SU-DHL-6 (cell line): ENCODE measurements around the gene GSDMA.
"Not testable (repeated sequence)": the region's sequence is repeated elsewhere in the genome, so short reads cannot be mapped to it uniquely, and the experiment has no call there.

Source experiments
- H2AFZ ChIP-seq: fragments of 200-600 bp; sonication (generic); 2 replicates; pipeline ENCODE4 v1.6.1; 2014; ENCODE audit warnings: low read depth, mild to moderate bottlenecking, moderate library complexity, mixed read lengths, antibody characterized with exemption, low read length; ENCODE audit not compliant: severe bottlenecking
- H3F3A ChIP-seq: fragments of 200-600 bp; shearing (Covaris generic); 2 replicates; pipeline ENCODE4 v1.6.0; 2016; ENCODE audit warnings: antibody characterized with exemption, mild to moderate bottlenecking; ENCODE audit not compliant: insufficient read depth
- H3K27ac ChIP-seq: fragments of 200-600 bp; sonication (generic); 2 replicates; pipeline ENCODE4 v1.5.1; 2016; ENCODE audit warnings: low read depth, mild to moderate bottlenecking, low read length, moderate library complexity, mixed read lengths
- H3K27me3 ChIP-seq: fragments of 200-600 bp; sonication (generic), shearing (Covaris generic); 2 replicates; pipeline ENCODE4 v1.6.0; 2014; ENCODE audit warnings: mild to moderate bottlenecking, low read length
- H3K36me3 ChIP-seq: fragments of 200-600 bp; sonication (generic); 2 replicates; pipeline ENCODE4 v1.6.1; 2014; ENCODE audit warnings: mild to moderate bottlenecking, low read length, mixed read lengths
- H3K4me2 ChIP-seq: fragments of 300-600, 200-600 bp; shearing (Covaris generic), sonication (generic); 2 replicates; pipeline ENCODE4 v1.6.0; 2014; ENCODE audit warnings: low read length, low read depth, mild to moderate bottlenecking; ENCODE audit not compliant: poor library complexity, severe bottlenecking
- H3K4me3 ChIP-seq: fragments of 200-600 bp; sonication (generic); 2 replicates; pipeline ENCODE4 v1.5.1; 2014; ENCODE audit warnings: antibody characterized with exemption, low read length, mild to moderate bottlenecking, mixed read lengths; ENCODE audit not compliant: insufficient read depth, poor library complexity, severe bottlenecking
- H3K79me2 ChIP-seq: fragments of 200-600 bp; sonication (generic); 2 replicates; pipeline ENCODE4 v1.6.1; 2014; ENCODE audit warnings: mild to moderate bottlenecking, low read length, moderate library complexity; ENCODE audit not compliant: insufficient read depth
- H3K9ac ChIP-seq: fragments of 200-600 bp; sonication (generic); 2 replicates; pipeline ENCODE4 v1.7.0; 2014; ENCODE audit warnings: mild to moderate bottlenecking, low read length
- H3K9me2 ChIP-seq: fragments of 200-600 bp; sonication (generic); replicated peaks from 2 replicates; pipeline ENCODE4 v1.6.1; 2014; ENCODE audit warnings: low read length; ENCODE audit not compliant: insufficient read depth
- H3K9me3 ChIP-seq: fragments of 200-600 bp; sonication (generic); 2 replicates; pipeline ENCODE4 v1.6.1; 2014; ENCODE audit warnings: low read length, mixed read lengths; ENCODE audit not compliant: insufficient read depth
- H4K20me1 ChIP-seq: fragments of 200-600 bp; sonication (generic); 2 replicates; pipeline ENCODE4 v1.6.1; 2014; ENCODE audit warnings: low read depth, mild to moderate bottlenecking, antibody characterized with exemption, low read length, moderate library complexity, mixed read lengths
- EZH2phosphoT487 ChIP-seq: fragments of 200-600 bp; sonication (generic), shearing (Covaris generic); conservative IDR thresholded peaks from 2 replicates; pipeline ENCODE4 v1.6.1; 2018; ENCODE audit warnings: mild to moderate bottlenecking, antibody characterized with exemption, low read length, moderate library complexity, mixed read lengths
- TF ChIP-seq, protein P1 (sequence below): fragments of 200-600 bp; sonication (generic); IDR thresholded peaks from one replicate; pipeline ENCODE4 v1.5.1; 2017; ENCODE audit warnings: antibody characterized with exemption, mild to moderate bottlenecking, low read length, moderate library complexity; ENCODE audit not compliant: insufficient read depth, poor library complexity, severe bottlenecking

GSDMA gene

DNA sequence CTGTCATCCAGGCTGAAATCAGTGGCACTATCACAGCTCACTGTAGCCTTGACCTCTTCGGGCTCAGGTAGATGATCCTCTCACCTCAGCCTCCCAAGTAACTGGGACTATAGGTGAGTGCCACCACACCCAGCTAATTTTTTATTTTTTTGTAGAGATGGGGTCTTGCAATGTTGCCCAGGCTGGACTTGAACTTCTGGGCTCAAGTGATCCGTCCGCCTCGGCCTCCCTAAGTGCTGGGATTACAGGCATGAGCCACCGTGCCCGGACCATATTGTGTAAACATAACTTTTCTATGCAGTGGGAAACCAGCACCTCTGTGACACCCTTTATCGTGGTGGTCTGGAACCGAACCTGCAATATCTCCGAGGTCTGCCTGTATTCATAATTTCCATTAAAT lies 41.3 kb downstream of the GSDMA start:
- Histone ChIP-seq H3K27ac (no peak overlapping the region), H2AFZ (no peak overlapping the region), H3K27me3 (no peaks in the 10 kb centered on the region), H3F3A (no peaks in the 10 kb centered on the region; the same call in 1 of the 2 replicates), H4K20me1 (no peaks in the 10 kb centered on the region), H3K9me3 (no peaks in the 10 kb centered on the region), H3K4me3 (no peak overlapping the region), H3K79me2 (no peaks in the 10 kb centered on the region), H3K36me3 (no peaks in the 10 kb centered on the region), H3K9me2 (no peaks in the 10 kb centered on the region), H3K4me2 (no peak overlapping the region), H3K9ac (no peak overlapping the region)
- no peak for TF ChIP-seq EZH2phosphoT487
- TF ChIP-seq, protein P1, sequence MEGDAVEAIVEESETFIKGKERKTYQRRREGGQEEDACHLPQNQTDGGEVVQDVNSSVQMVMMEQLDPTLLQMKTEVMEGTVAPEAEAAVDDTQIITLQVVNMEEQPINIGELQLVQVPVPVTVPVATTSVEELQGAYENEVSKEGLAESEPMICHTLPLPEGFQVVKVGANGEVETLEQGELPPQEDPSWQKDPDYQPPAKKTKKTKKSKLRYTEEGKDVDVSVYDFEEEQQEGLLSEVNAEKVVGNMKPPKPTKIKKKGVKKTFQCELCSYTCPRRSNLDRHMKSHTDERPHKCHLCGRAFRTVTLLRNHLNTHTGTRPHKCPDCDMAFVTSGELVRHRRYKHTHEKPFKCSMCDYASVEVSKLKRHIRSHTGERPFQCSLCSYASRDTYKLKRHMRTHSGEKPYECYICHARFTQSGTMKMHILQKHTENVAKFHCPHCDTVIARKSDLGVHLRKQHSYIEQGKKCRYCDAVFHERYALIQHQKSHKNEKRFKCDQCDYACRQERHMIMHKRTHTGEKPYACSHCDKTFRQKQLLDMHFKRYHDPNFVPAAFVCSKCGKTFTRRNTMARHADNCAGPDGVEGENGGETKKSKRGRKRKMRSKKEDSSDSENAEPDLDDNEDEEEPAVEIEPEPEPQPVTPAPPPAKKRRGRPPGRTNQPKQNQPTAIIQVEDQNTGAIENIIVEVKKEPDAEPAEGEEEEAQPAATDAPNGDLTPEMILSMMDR, result no peak

GRCh38 chr17:40004712-40005111 lies 41.9 kb downstream of the GSDMA start:
- TF ChIP-seq, protein P1, result no peak
- TF ChIP-seq EZH2phosphoT487, result no peak
- no peak overlapping the region for H3K4me3 ChIP-seq
- no peak overlapping the region for H2AFZ ChIP-seq
- no peak overlapping the region for H3K9ac ChIP-seq
- H3F3A ChIP-seq, result no peaks in the 10 kb centered on the region; the same call in 1 of the 2 replicates
- H3K36me3 ChIP-seq, result no peaks in the 10 kb centered on the region
- no peak overlapping the region for H3K27ac ChIP-seq
- H3K4me2 ChIP-seq, result no peak overlapping the region
- H3K79me2 ChIP-seq, result no peaks in the 10 kb centered on the region
- H3K27me3 ChIP-seq, result no peaks in the 10 kb centered on the region
- no peaks in the 10 kb centered on the region for H3K9me2 ChIP-seq
- H4K20me1 ChIP-seq, result no peaks in the 10 kb centered on the region
- H3K9me3 ChIP-seq, result no peaks in the 10 kb centered on the region

- no peak overlapping the region for H3K4me2 ChIP-seq
- H3K79me2 ChIP-seq, result no peaks in the 10 kb centered on the region
- no peak overlapping the region for H2AFZ ChIP-seq
- H3K4me3 ChIP-seq, result no peak overlapping the region
- no peaks in the 10 kb centered on the region for H3K9me2 ChIP-seq
- no peaks in the 10 kb centered on the region for H3F3A ChIP-seq
- H3K27ac ChIP-seq, result no peak overlapping the region
- no peak overlapping the region for H3K9ac ChIP-seq
- no peaks in the 10 kb centered on the region for H4K20me1 ChIP-seq
- H3K36me3 ChIP-seq, result no peaks in the 10 kb centered on the region
- no peak for TF ChIP-seq EZH2phosphoT487
- TF ChIP-seq, protein P1, result no peak
- no peaks in the 10 kb centered on the region for H3K9me3 ChIP-seq
- no peaks in the 10 kb centered on the region for H3K27me3 ChIP-seq
Measured at GRCh38 chr17:40005520-40005919, 42.7 kb downstream of the GSDMA start.

GRCh38 chr17:40010946-40011500 lies 48.2 kb downstream of the GSDMA start:
- not testable (repeated sequence) for H3K27me3 ChIP-seq, H3K4me2 ChIP-seq, H3K36me3 ChIP-seq, H2AFZ ChIP-seq, H3F3A ChIP-seq, H3K9me2 ChIP-seq, H3K4me3 ChIP-seq, H4K20me1 ChIP-seq, H3K9ac ChIP-seq, H3K27ac ChIP-seq, H3K9me3 ChIP-seq, H3K79me2 ChIP-seq

DNA sequence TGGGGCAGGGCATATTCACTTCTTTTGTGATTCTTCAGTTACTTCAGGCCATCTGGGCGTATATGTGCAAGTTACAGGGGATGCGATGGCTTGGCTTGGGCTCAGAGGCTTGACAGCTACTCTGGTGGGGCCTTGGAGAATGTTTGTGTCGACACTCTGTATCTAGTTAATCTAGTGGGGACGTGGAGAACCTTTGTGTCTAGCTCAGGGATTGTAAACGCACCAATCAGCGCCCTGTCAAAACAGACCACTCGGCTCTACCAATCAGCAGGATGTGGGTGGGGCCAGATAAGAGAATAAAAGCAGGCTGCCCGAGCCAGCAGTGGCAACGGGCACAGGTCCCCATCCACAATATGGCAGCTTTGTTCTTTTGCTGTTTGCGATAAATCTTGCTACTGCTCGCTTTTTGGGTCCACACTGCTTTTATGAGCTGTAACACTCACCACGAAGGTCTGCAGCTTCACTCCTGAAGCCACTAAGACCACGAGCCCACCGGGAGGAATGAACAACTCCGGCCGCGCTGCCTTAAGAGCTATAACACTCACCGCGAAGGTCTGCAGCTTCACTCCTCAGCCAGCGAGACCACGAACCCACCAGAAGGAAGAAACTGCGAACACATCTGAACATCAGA lies 49.3 kb downstream of the GSDMA start:
- not testable (repeated sequence) for H3K27ac ChIP-seq, H2AFZ ChIP-seq, H3K9me2 ChIP-seq, H3K9ac ChIP-seq, H3K4me2 ChIP-seq, H3K4me3 ChIP-seq, H3F3A ChIP-seq, H3K9me3 ChIP-seq, H3K36me3 ChIP-seq, H3K79me2 ChIP-seq, H4K20me1 ChIP-seq, H3K27me3 ChIP-seq
